Adipose tissue (tissue), 3 donors: ENCODE measurements around the gene MOV10. TPM values are rescaled to one million over a fixed set of nuclear protein-coding genes. Genes with fewer than 3 reads are reported as not detected.
"Not testable (repeated sequence)": the region's sequence is repeated elsewhere in the genome, so short reads cannot be mapped to it uniquely, and the experiment has no call there.

Experiments used
- H3K27ac ChIP-seq: one replicate; pipeline ENCODE4 v1.5.1; 2013; ENCODE audit warnings: low read depth, low read length
- WGBS, 3 donors: extraction: QIAGEN DNeasy Blood & Tissue Kit; methylation state at CpG; one replicate each; pipeline ENCODE4 v1.1.7; 2013; 5-methylcytosine and 5-hydroxymethylcytosine counted together
- polyA plus RNA-seq, 3 donors: library from polyadenylated mRNA; stranded (reverse); fragments of 200-250 nt; gene quantifications; one replicate each; pipeline ENCODE4 v1.2.3, GENCODE V29; 2013
- donor health status: healthy with polysubstance abuse.
- donor health status: Bipolar disorder and iron deficiency.
- donor health status: healthy.

MOV10 gene
- polyA plus RNA-seq, 3 donors: 18.4 to 38.2 (median 29.3) TPM

GRCh38 chr1:112722601-112723510 is 48.4 kb downstream of the MOV10 start:
- WGBS, 3 donors: 7 to 35% (median 11%) methylated on average over 33 to 35 of the region's 35 CpGs
- no peak overlapping the region for H3K27ac ChIP-seq

- no peak overlapping the region for H3K27ac ChIP-seq
- whole genome bisulfite sequencing, 3 donors: 75 to 83% (median 79%) methylated on average over 8 of the region's 8 CpGs
Measured at GRCh38 chr1:112723511-112723839, 49.0 kb downstream of the MOV10 start.

GRCh38 chr1:112724240-112724639 is 49.8 kb downstream of the MOV10 start:
- H3K27ac ChIP-seq: not testable (repeated sequence)
- WGBS, 3 donors: 95 to 100% (median 98%) methylated on average over 2 of the region's 4 CpGs

GRCh38 chr1:112727716-112728115 is 53.3 kb downstream of the MOV10 start:
- no peak overlapping the region for H3K27ac ChIP-seq
- WGBS, 3 donors: 57 to 61% (median 59%) methylated on average over 2 of the region's 2 CpGs

- H3K27ac ChIP-seq: not testable (repeated sequence)
- WGBS, 3 donors: 85 to 94% (median 92%) methylated on average over 23 to 33 of the region's 33 CpGs
Measured at GRCh38 chr1:112728306-112728971, 54.0 kb downstream of the MOV10 start.

GRCh38 chr1:112729011-112729410 is 54.6 kb downstream of the MOV10 start:
- not testable (repeated sequence) for H3K27ac ChIP-seq
- 65 to 83% (median 76%) methylated on average over 3 of the region's 3 CpGs for WGBS, 3 donors

- no peak overlapping the region for H3K27ac ChIP-seq
- 91 to 96% (median 92%) methylated on average over 1 of the region's 1 CpG for WGBS, 3 donors
Measured at GRCh38 chr1:112729909-112730308, 55.5 kb downstream of the MOV10 start.

GRCh38 chr1:112731451-112731850 is 57.0 kb downstream of the MOV10 start:
- no peak overlapping the region for H3K27ac ChIP-seq
- 98 to 100% (median 100%) methylated on average over 1 of the region's 1 CpG for WGBS, 3 donors

- H3K27ac ChIP-seq: no peak overlapping the region
- WGBS, 3 donors: 94 to 98% (median 97%) methylated on average over 1 of the region's 1 CpG
Measured at GRCh38 chr1:112735752-112736151, 61.3 kb downstream of the MOV10 start.

- 74 to 97% (median 95%) methylated on average over 3 of the region's 3 CpGs for WGBS, 3 donors
- no peak overlapping the region for H3K27ac ChIP-seq
Measured at GRCh38 chr1:112737573-112737972, 63.1 kb downstream of the MOV10 start.

- WGBS, 3 donors: 15 to 24% (median 18%) methylated on average over 50 to 54 of the region's 54 CpGs
- H3K27ac ChIP-seq: no peak overlapping the region
Measured at GRCh38 chr1:112743174-112744008, 68.9 kb downstream of the MOV10 start.

- H3K27ac ChIP-seq: no peak overlapping the region
- WGBS, 3 donors: 3 to 5% (median 3%) methylated on average over 58 of the region's 58 CpGs
Measured at GRCh38 chr1:112744009-112744578, 69.6 kb downstream of the MOV10 start.

- 92 to 94% (median 92%) methylated on average over 12 of the region's 12 CpGs for WGBS, 3 donors
Measured at GRCh38 chr1:112748396-112748795, 73.9 kb downstream of the MOV10 start.

More at GRCh38 chr1:112748396-112748795, 73.9 kb downstream of the MOV10 start:
- no peak overlapping the region for H3K27ac ChIP-seq

Other genes starting within 250 kb of the MOV10 start
- 1 to 10 TPM in 2 of 3 donors, under 1 TPM in 1; 0.52 to 2.6 (median 1.3) TPM for gene WNT2B, start 165.7 kb upstream of the MOV10 start, polyA plus RNA-seq
- 10 to 100 TPM in 1 of 3 donors, 1 to 10 TPM in 2; 6.6 to 10.6 (median 8.0) TPM for gene ST7L, start 55.5 kb upstream of the MOV10 start, polyA plus RNA-seq
- 10 to 100 TPM; 20.8 to 75.8 (median 46.8) TPM for gene CAPZA1, start 54.8 kb upstream of the MOV10 start, polyA plus RNA-seq
- gene RHOC, start 32.5 kb downstream of the MOV10 start, polyA plus RNA-seq: 100 to 1,000 TPM in 2 of 3 donors, 10 to 100 TPM in 1; 91.9 to 321 (median 266) TPM
- gene PPM1J, start 40.7 kb downstream of the MOV10 start, polyA plus RNA-seq: 1 to 10 TPM in 1 of 3 donors, under 1 TPM in 2; 0.62 to 2.1 (median 0.67) TPM